HG03159 (cell line): ENCODE measurements around the gene IL12RB1.
"Not testable (repeated sequence)": the region's sequence is repeated elsewhere in the genome, so short reads cannot be mapped to it uniquely, and the experiment has no call there.

ENCODE experiments used
- ATAC-seq: cut with Tn5 transposase; IDR thresholded peaks from one replicate; pipeline ENCODE4 v1.9.1; 2021; ENCODE audit warnings: mild to moderate bottlenecking, moderate library complexity; ENCODE audit not compliant: unreplicated experiment

The IL12RB1 gene

GRCh38 chr19:18051887-18052286 is 34.8 kb downstream of the IL12RB1 start:
- no peak for ATAC-seq

- ATAC-seq, result no peak
Observed at GRCh38 chr19:18049385-18049784, 37.3 kb downstream of the IL12RB1 start.

- ATAC-seq, result no peak
Observed at GRCh38 chr19:18046059-18046718, 40.5 kb downstream of the IL12RB1 start.

GRCh38 chr19:18045307-18046050 is 41.3 kb downstream of the IL12RB1 start:
- peak; percentile 6 for ATAC-seq

GRCh38 chr19:18044825-18045304 is 41.9 kb downstream of the IL12RB1 start:
- ATAC-seq, result peak; percentile 84

- no peak for ATAC-seq
Observed at GRCh38 chr19:18043676-18044075, 43.1 kb downstream of the IL12RB1 start.

GRCh38 chr19:18041054-18041453 is 45.7 kb downstream of the IL12RB1 start:
- no peak for ATAC-seq

GRCh38 chr19:18032102-18032501 is 54.6 kb downstream of the IL12RB1 start:
- ATAC-seq, result not testable (repeated sequence)

GRCh38 chr19:18031401-18031800 is 55.3 kb downstream of the IL12RB1 start:
- ATAC-seq, result not testable (repeated sequence)

GRCh38 chr19:18029617-18030338 is 57.0 kb downstream of the IL12RB1 start:
- no peak for ATAC-seq

GRCh38 chr19:18027151-18027550 is 59.6 kb downstream of the IL12RB1 start:
- ATAC-seq, result no peak

- ATAC-seq, result no peak
Observed at GRCh38 chr19:18023622-18024251, 63.0 kb downstream of the IL12RB1 start.

GRCh38 chr19:18021121-18021755 is 65.5 kb downstream of the IL12RB1 start:
- ATAC-seq, result no peak

- ATAC-seq, result no peak
Observed at GRCh38 chr19:18020212-18021085, 66.3 kb downstream of the IL12RB1 start.

- no peak for ATAC-seq
Observed at GRCh38 chr19:18017275-18018083, 69.3 kb downstream of the IL12RB1 start.

- ATAC-seq, result no peak
Observed at GRCh38 chr19:18016209-18016910, 70.4 kb downstream of the IL12RB1 start.

GRCh38 chr19:18014197-18014596 is 72.5 kb downstream of the IL12RB1 start:
- no peak for ATAC-seq
